Adrenal gland (tissue), 5 donors: ENCODE measurements around the gene ARHGAP23.

ENCODE experiments used
- CTCF ChIP-seq, 6 experiments: fragments of 450-650 bp in 4 of 6; fragments of 200-600 bp in 2 of 6; sonication (generic) in 1 of 6; IDR thresholded peaks; 1 replicate in 5 of 6; 2 replicates in 1 of 6; pipeline versions ENCODE4 v1.5.1 to v1.8.0; 2016 to 2021; ENCODE audit warnings: antibody characterized with exemption in 6 of 6, mild to moderate bottlenecking in 2 of 6, moderate library complexity in 1 of 6
- POLR2A ChIP-seq, 2 donors: fragments of 450-650 bp; IDR thresholded peaks; one replicate each; pipeline ENCODE4 v1.6.1; 2017; ENCODE audit warnings: antibody characterized with exemption in 2 of 2, mild to moderate bottlenecking in 2 of 2, moderate library complexity in 1 of 2
- donor health status: DM: no; HTN: no; CAD: no.

GRCh38 chr17:38405654-38406053 lies 22.6 kb upstream of the ARHGAP23 start:
- TF ChIP-seq CTCF (IDR thresholded peaks at IDR 0.05) = no peak
- TF ChIP-seq POLR2A (IDR thresholded peaks at IDR 0.05) = no peak
